Erythroblast (primary cell): ENCODE measurements around the gene COMMD9.

Experiments
- GATA1 ChIP-seq: IDR thresholded peaks from 2 replicates; pipeline ENCODE4 v1.6.1; 2011; ENCODE audit warnings: low read depth, mild to moderate bottlenecking, control low read depth, low read length, moderate library complexity
- POLR2A ChIP-seq: IDR thresholded peaks from 2 replicates; pipeline ENCODE4 v1.6.1; 2011; ENCODE audit warnings: mild to moderate bottlenecking, low read length

- no peak for TF ChIP-seq POLR2A
- TF ChIP-seq GATA1, result no peak
These were observed 14.8 kb downstream of the COMMD9 start for GRCh38 chr11:36274414-36274813.
